GM12874 (cell line): ENCODE data around the gene OR1A2.

Experiments
- TF ChIP-seq, protein P1 (sequence below): IDR thresholded peaks from 2 replicates; pipeline ENCODE4 v1.5.1; 2011; ENCODE audit warnings: low read depth, mild to moderate bottlenecking, control low read depth, low read length, moderate library complexity; ENCODE audit not compliant: insufficient read depth

The OR1A2 gene

DNA sequence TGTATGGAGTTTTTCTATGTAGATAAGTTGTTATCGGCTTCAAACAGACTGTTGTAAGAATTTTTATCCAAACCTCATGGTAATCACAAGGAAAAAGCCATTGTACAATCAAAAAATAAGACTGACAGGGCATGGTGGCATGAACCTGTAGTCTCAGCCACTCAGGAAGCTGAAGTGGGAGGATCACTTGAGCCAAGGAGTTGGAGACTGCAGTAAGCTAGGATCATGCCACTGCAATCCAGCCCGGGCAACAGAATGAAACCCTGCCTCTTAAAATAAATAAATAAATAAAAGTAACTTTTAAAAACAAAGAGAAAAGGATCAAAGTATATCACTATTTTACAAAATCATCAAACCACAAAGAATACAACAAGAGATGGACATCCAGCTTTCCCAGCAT, 24.5 kb downstream of the OR1A2 start:
- TF ChIP-seq, protein P1, sequence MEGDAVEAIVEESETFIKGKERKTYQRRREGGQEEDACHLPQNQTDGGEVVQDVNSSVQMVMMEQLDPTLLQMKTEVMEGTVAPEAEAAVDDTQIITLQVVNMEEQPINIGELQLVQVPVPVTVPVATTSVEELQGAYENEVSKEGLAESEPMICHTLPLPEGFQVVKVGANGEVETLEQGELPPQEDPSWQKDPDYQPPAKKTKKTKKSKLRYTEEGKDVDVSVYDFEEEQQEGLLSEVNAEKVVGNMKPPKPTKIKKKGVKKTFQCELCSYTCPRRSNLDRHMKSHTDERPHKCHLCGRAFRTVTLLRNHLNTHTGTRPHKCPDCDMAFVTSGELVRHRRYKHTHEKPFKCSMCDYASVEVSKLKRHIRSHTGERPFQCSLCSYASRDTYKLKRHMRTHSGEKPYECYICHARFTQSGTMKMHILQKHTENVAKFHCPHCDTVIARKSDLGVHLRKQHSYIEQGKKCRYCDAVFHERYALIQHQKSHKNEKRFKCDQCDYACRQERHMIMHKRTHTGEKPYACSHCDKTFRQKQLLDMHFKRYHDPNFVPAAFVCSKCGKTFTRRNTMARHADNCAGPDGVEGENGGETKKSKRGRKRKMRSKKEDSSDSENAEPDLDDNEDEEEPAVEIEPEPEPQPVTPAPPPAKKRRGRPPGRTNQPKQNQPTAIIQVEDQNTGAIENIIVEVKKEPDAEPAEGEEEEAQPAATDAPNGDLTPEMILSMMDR, result no peak

DNA sequence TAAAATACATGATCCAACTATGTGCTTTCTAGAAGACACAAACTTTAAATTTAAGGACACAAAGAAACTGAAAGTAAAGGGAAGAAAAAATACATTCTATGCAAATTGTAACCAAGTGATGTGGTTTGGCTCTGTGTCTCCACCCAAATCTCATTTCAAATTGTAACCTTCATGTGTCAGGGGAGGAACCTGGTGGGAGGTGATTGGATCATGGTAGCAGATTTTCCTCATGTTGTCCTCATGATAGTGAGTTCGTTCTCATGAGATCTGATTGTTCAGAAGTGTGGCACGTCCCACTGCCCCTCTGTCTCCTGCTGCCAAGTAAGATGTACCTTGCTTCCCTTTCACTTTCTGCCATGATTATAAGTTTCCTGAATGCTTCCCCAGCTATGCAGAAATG, 25.2 kb downstream of the OR1A2 start:
- TF ChIP-seq, protein P1, result no peak
